ENCODE data around the gene CHID1.

GRCh38 chr11:829847-830294, 80.7 kb downstream of the CHID1 start:
- TF ChIP-seq POLR2A (IDR thresholded peaks at IDR 0.05), result no peak
- no peak for TF ChIP-seq CTCF (IDR thresholded peaks at IDR 0.05)

All from breast epithelium (tissue), 3 donors.